Neural cell (in vitro differentiated cells): Measurements from ENCODE around the gene MYO5C.

Experiments used
- CTCF ChIP-seq: fragments of 450-650 bp; IDR thresholded peaks from 2 replicates; pipeline ENCODE4 v1.5.1; 2014; ENCODE audit warnings: antibody characterized with exemption, mild to moderate bottlenecking, moderate library complexity; ENCODE audit not compliant: poor library complexity, severe bottlenecking
- EP300 ChIP-seq: fragments of 450-650 bp; conservative IDR thresholded peaks from 2 replicates; pipeline ENCODE4 v1.6.1; 2014; ENCODE audit warnings: antibody characterized with exemption, mild to moderate bottlenecking, moderate library complexity; ENCODE audit not compliant: poor library complexity, severe bottlenecking
- EZH2 ChIP-seq: fragments of 200-600, 300-800 bp; shearing (Covaris generic), sonication (generic); IDR thresholded peaks from 2 replicates; pipeline ENCODE4 v1.6.1; 2014; ENCODE audit warnings: antibody characterized with exemption, low read length, borderline replicate concordance, mild to moderate bottlenecking; ENCODE audit not compliant: insufficient read depth, poor library complexity, severe bottlenecking
- RAD21 ChIP-seq: fragments of 450-650 bp; conservative IDR thresholded peaks from 2 replicates; pipeline ENCODE4 v1.6.1; 2014; ENCODE audit warnings: antibody characterized with exemption, mild to moderate bottlenecking, moderate library complexity

- no peak for TF ChIP-seq EP300
- TF ChIP-seq CTCF, result no peak
- TF ChIP-seq EZH2, result no peak
- TF ChIP-seq RAD21, result no peak
These were observed 33.1 kb upstream of the MYO5C start for GRCh38 chr15:52328680-52329079.
